ENCODE measurements around the gene OVOL3.
A peak's percentile ranks its signal among the peaks of the same experiment; 100 is the strongest.

The OVOL3 gene

GRCh38 chr19:36100476-36100875 is 10.5 kb upstream of the OVOL3 start:
- no peak for DNase-seq (ENCODE audit: low read depth in 2 of 2)

- DNase-seq (ENCODE audit: low read depth in 2 of 2) = no peak
Observed at GRCh38 chr19:36101550-36102327, 9.2 kb upstream of the OVOL3 start.

GRCh38 chr19:36103040-36103626 is 7.8 kb upstream of the OVOL3 start:
- DNase-seq (ENCODE audit: low read depth in 2 of 2) = no peak

GRCh38 chr19:36103842-36104552 is 6.9 kb upstream of the OVOL3 start:
- no peak for DNase-seq (ENCODE audit: low read depth in 2 of 2)

DNA sequence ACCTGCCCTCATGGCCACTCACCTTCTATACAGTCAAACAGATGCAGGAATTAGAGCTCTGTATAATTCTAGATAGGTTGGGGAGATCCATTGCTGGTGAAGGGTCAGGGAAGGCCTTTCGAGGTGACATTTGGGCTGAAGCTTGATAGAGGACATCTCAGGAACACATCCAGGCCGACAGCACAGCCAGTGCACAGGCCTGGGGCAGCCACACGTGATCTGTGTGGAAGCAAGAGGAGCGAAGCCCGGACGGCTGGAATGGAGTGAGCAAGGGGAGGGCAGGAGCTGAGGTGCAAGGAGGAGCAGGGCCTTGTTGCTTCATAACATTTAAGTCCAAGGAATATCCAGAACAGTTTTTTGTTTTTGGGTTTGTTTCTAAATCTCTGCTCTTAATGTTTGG is 4.5 kb upstream of the OVOL3 start:
- no peak for DNase-seq (ENCODE audit: low read depth in 2 of 2)

DNA sequence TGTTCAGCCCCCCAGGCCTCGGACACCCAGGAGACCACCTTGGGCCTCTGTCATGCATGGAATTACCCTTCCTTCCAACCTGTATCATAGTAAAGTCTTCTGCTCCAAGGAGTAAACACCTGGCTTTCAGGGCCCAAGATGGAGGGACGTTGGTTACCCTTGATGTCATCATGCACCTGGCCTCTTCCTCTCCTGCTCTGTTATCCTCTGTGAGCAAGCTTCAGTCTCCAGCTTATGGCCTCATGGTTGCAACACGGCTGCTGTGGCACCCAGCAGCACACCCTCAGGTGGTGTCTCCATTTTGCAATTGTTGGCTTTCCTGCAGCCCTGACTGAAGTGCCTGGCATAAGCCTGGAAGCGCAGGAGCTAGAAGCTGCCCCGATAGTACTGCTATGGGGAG is 4.0 kb upstream of the OVOL3 start:
- no peak for DNase-seq (ENCODE audit: low read depth in 2 of 2)

DNA sequence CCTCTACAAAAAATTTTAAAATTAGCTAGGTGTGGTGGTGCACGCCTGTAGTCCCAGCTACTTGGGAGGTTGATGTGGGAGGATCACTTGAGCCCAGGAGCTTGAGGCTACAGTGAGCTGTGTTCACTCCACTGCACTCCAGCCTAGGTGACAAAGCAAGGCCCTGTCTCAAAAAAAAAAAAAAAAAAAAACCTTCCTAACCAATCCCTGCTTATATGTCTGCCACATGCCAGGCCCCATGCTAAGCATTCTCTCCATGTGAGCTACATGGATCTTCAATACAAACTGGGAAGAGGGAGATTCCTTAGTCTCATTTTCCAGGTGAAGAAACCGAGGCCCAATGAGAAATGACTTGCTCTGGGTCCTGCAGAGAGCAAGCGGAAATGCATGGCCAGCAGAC is 2.3 kb upstream of the OVOL3 start:
- DNase-seq (ENCODE audit: low read depth in 2 of 2) = no peak

DNA sequence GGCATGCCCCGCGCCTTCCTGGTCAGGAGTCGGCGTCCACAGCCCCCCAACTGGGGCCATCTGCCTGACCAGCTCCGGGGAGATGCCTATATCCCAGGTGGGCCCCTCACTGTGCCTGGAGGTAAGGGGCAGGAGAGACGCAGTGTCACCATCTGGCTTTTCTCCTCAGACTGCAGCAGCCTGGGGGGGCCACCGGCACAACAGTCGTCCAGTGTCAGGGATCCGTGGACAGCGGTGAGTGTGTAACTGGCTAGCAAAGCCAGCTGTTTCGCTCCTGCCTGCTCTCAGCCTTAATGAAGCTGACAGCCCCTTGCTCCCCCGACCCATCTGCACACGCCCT is 227 bp downstream of the OVOL3 start:
- DNase-seq (ENCODE audit: low read depth in 2 of 2) = no peak

GRCh38 chr19:36112678-36113077 is 1.7 kb downstream of the OVOL3 start:
- DNase-seq (ENCODE audit: low read depth in 2 of 2) = no peak

- no peak for DNase-seq (ENCODE audit: low read depth in 2 of 2)
Observed at GRCh38 chr19:36113425-36113824, 2.5 kb downstream of the OVOL3 start.

- DNase-seq (ENCODE audit: low read depth in 2 of 2) = no peak
Observed at GRCh38 chr19:36113894-36114720, 3.2 kb downstream of the OVOL3 start.

- peak; percentile 98 for DNase-seq (ENCODE audit: low read depth in 2 of 2)
Observed at GRCh38 chr19:36114721-36115452, 3.9 kb downstream of the OVOL3 start, which contains the start of gene POLR2I. POLR2I (minus strand) TSS chr19:36114875; CDS start chr19:36114856, 19 bp downstream.

DNA sequence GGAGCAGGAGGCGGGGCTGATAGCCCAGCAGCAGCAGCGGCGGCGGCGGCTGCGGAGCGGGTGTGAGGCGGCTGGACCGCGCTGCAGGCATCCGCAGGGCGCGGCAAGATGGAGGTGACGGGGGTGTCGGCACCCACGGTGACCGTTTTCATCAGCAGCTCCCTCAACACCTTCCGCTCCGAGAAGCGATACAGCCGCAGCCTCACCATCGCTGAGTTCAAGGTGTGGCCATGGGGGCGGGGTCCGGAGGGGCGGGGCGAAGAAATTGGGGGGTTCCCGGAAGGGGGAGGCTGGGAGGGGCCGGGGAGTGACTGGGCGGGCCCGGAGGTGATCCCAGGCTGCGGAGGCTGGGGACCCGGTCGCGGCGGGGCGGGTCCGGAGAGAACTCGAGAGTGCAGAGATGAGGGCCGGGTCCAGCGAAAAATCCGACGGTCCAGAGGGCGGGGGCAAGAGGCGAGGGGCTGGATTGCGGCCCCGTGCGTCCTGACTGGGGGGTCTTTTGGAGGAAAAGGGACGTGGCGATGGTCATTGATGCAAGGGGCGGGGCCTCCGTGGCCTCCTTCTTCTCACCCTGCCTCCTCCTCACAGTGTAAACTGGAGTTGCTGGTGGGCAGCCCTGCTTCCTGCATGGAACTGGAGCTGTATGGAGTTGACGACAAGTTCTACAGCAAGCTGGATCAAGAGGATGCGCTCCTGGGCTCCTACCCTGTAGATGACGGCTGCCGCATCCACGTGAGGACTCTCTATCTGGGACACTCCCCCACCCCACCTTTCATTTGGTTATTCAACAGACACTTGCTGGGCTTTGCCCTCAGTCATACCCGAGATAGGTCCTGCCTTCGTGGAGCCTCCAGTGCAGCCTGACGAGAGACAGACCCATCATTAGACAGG is 4.8 kb downstream of the OVOL3 start, which contains the start of gene TBCB:
Gene TBCB, plus strand, starts transcription at position 16 of the 891 bp plus-strand sequence. Its CDS starts 93 bp downstream, at position 109.
- DNase-seq (ENCODE audit: low read depth in 2 of 2) = peak; percentile 78 to 92

DNA sequence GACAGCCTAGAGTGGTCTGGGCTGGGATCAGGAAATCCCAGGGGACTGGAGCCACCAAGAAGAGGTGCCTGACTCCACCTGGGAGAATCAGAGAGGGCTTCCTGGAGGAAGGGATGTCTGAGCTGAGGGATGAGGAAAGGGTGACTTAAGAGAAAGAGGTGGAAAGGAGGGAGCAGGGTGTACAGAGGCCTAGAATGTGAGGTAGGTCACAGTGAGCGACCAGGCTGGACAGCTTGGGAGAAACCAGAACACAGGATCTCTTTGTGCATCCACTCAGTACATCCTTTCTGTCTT is 5.3 kb downstream of the OVOL3 start:
- DNase-seq (ENCODE audit: low read depth in 2 of 2) = no peak

DNA sequence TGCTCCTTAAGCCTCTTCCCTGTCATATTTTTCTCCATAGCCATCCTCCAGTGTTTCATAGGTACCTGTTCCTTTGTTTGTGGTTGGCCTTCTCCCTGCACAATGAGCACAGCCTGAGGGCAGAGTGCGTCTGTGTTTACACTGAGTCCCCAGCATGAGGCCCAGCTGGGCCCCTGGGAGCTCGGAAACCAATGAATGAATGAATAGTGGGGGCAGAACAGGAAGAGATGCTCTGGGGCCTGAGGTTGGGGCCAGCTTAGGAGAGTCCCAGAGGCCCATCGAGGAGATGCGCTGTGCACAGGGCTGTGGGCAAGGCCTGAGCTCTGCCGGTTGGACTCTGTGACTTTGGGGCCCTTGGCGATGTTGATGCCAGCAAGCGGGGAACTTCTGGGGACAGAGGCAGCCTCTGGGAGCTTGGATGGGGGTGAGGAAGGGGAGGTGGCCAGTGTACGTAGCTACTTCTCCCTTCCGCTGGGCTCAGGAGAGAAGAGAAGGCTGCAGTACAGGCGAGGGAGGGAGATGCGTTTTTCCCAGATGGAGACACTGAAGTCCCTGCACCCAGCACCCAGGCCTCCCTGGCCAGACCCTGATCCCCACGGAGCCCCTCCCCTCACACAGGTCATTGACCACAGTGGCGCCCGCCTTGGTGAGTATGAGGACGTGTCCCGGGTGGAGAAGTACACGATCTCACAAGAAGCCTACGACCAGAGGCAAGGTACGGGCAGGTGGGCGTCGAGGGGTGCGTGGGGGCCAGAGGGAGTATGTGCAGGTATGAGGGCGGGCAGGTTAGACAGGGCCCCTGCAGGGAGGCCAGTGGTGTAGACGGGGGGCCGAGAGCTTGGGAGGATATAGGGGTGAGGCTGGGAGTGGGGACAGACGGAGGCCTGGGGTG is 9.4 kb downstream of the OVOL3 start:
- no peak for DNase-seq (ENCODE audit: low read depth in 2 of 2)

- DNase-seq (ENCODE audit: low read depth in 2 of 2) = no peak
Observed at GRCh38 chr19:36120984-36121358, 10.0 kb downstream of the OVOL3 start.

- no peak for DNase-seq (ENCODE audit: low read depth in 2 of 2)
Observed at GRCh38 chr19:36121486-36122124, 10.7 kb downstream of the OVOL3 start.

GRCh38 chr19:36125557-36125956 is 14.6 kb downstream of the OVOL3 start:
- DNase-seq (ENCODE audit: low read depth in 2 of 2) = no peak

DNA sequence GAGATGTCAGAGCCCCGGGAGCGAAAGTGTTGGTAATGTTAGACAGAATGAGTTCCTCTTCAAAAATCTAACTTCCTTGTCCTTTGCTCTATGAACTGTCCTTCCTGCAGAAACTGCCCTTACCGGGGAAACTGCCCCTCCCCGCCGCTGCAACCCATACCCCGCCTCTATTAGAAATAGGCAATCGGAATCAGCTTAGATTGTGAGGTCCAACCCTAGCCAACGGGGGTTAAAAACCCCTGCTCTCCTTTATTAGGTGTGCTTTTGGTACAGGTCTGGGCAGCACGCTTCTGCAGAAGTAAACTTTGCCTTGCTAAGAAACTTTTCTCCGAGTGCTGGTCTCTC is 17.4 kb downstream of the OVOL3 start:
- no peak for DNase-seq (ENCODE audit: low read depth in 2 of 2)

Data from stimulated activated CD4-positive, alpha-beta T cell treated with anti-CD3 and anti-CD28 coated beads, Interleukin-12 subunit alpha, Interleukin-12 subunit beta, amount 100 ng/mL, for 24 hours (primary cell).